HepG2 (cell line): ENCODE measurements around the gene SAP25. TPM values are rescaled to one million over a fixed set of nuclear protein-coding genes. Genes with fewer than 3 reads are reported as not detected.

Source experiments
- AKAP8 ChIP-seq: sonication (generic); formaldehyde crosslinking; IDR thresholded peaks from 2 replicates; pipeline ENCODE4 v1.5.1; 2020; ENCODE audit warnings: mild to moderate bottlenecking, missing genetic modification reagents
- HINFP ChIP-seq: sonication (generic); formaldehyde crosslinking; IDR thresholded peaks from 2 replicates; pipeline ENCODE4 v1.4.0; 2020; ENCODE audit warnings: low read depth, mild to moderate bottlenecking, missing genetic modification reagents
- KMT2B ChIP-seq: IDR thresholded peaks from 2 replicates; pipeline ENCODE4 v1.6.1; 2016; ENCODE audit warnings: missing genetic modification reagents, missing compliant biosample characterization
- MEIS2 ChIP-seq: sonication (generic); formaldehyde crosslinking; IDR thresholded peaks from 2 replicates; pipeline ENCODE4 v1.9.0; 2021; ENCODE audit warnings: mild to moderate bottlenecking, missing genetic modification reagents
- SKI ChIP-seq: fragments of 450-650 bp; IDR thresholded peaks from one replicate; pipeline ENCODE4 v1.6.1; 2018; ENCODE audit warnings: mild to moderate bottlenecking; ENCODE audit not compliant: partially characterized antibody
- SNAPC4 ChIP-seq: sonication (generic); formaldehyde crosslinking; IDR thresholded peaks from 2 replicates; pipeline ENCODE4 v1.4.0; 2020; ENCODE audit warnings: mild to moderate bottlenecking, missing genetic modification reagents
- TFE3 ChIP-seq: IDR thresholded peaks from 2 replicates; pipeline ENCODE4 v1.6.1; 2016
- THAP11 ChIP-seq: IDR thresholded peaks from 2 replicates; pipeline ENCODE4 v1.6.1; 2016; ENCODE audit warnings: missing biosample characterization, missing genetic modification reagents
- ZBTB46 ChIP-seq: sonication (generic); formaldehyde crosslinking; IDR thresholded peaks from 2 replicates; pipeline ENCODE4 v1.4.0; 2020; ENCODE audit warnings: mild to moderate bottlenecking, missing genetic modification reagents, borderline replicate concordance
- ZMYM4 ChIP-seq: sonication (generic); formaldehyde crosslinking; IDR thresholded peaks from 2 replicates; pipeline ENCODE4 v1.8.1; 2023; ENCODE audit warnings: mild to moderate bottlenecking, missing genetic modification reagents
- ZNF160 ChIP-seq: sonication (generic); formaldehyde crosslinking; IDR thresholded peaks from 2 replicates; pipeline ENCODE4 v1.8.0; 2022; ENCODE audit warnings: mild to moderate bottlenecking, inconsistent platforms, missing genetic modification reagents
- ZNF275 ChIP-seq: sonication (generic); formaldehyde crosslinking; IDR thresholded peaks from 2 replicates; pipeline ENCODE4 v1.8.0; 2022; ENCODE audit warnings: missing genetic modification reagents, mild to moderate bottlenecking, inconsistent platforms, borderline replicate concordance
- ZNF333 ChIP-seq: sonication (generic); formaldehyde crosslinking; IDR thresholded peaks from 2 replicates; pipeline ENCODE4 v1.4.0; 2020; ENCODE audit warnings: mild to moderate bottlenecking, missing genetic modification reagents, borderline replicate concordance
- ZNF580 ChIP-seq: IDR thresholded peaks from 2 replicates; pipeline ENCODE4 v1.6.1; 2016; ENCODE audit warnings: low read depth, borderline replicate concordance
- ZNF746 ChIP-seq: sonication (generic); formaldehyde crosslinking; IDR thresholded peaks from 2 replicates; pipeline ENCODE4 v1.8.0; 2022; ENCODE audit warnings: mild to moderate bottlenecking, missing genetic modification reagents
- ZNF883 ChIP-seq: sonication (generic); formaldehyde crosslinking; IDR thresholded peaks from 2 replicates; pipeline ENCODE4 v1.5.1; 2020; ENCODE audit warnings: mild to moderate bottlenecking, missing genetic modification reagents; ENCODE audit errors: not compliant biosample characterization
- ZNF891 ChIP-seq: sonication (generic); formaldehyde crosslinking; IDR thresholded peaks from 2 replicates; pipeline ENCODE4 v1.5.0; 2020; ENCODE audit warnings: mild to moderate bottlenecking, missing genetic modification reagents
- polyA plus RNA-seq, 8 experiments: library from polyadenylated mRNA; depleted of rRNA in 3 of 8; stranded (reverse) in 7 of 8; unstranded in 1 of 8; fragments of >200 nt; fragmentation: Illumina TruSeq in 4 of 8; extraction: Trizol in 4 of 8; gene quantifications; 2 replicates each; pipeline versions ENCODE4 v1.2.1 to v1.2.3, GENCODE V29; 2011 to 2016; ENCODE audit warnings: low read depth in 4 of 8, missing spikeins in 1 of 8, mixed read lengths in 1 of 8; ENCODE audit not compliant: insufficient read depth in 1 of 8
- total RNA-seq, 5 experiments: library from RNA; depleted of rRNA; stranded (reverse); fragments of >200 nt; fragmentation: Illumina TruSeq; extraction: Trizol; gene quantifications; 2 replicates each; pipeline ENCODE4 v1.2.3, GENCODE V29; 2016; ENCODE audit warnings: low read depth in 1 of 5

The SAP25 gene
- total and polyA plus RNA-seq, 2 of the 13 experiments (the other 11 are each of a cell fraction or from before 2014, with no cell fraction given): 0.15 to 0.20 TPM

GRCh38 chr7:100585511-100586265 lies 12.0 kb upstream of the SAP25 start, which contains the start of gene LRCH4 (continued):
- peak; percentile 99 for TF ChIP-seq SNAPC4 (CRISPR knock-in tag)
- no peak for TF ChIP-seq ZNF160 (CRISPR knock-in tag)
- no peak for TF ChIP-seq AKAP8 (CRISPR knock-in tag)
- TF ChIP-seq ZNF746: 0 out of 2 replicates have a peak, but pooled peaks have one; percentile 30
- peak; percentile 71; the same call in 1 of the 2 replicates for TF ChIP-seq MEIS2
- no peak for TF ChIP-seq ZBTB46 (CRISPR knock-in tag)
- 0 out of 2 replicates have a peak, but pooled peaks have one; percentile 72 for TF ChIP-seq ZNF275 (CRISPR knock-in tag)
- 0 out of 2 replicates have a peak, but pooled peaks have one; percentile 16 for TF ChIP-seq ZNF891 (CRISPR knock-in tag)
- TF ChIP-seq HINFP (CRISPR knock-in tag): no peak
- TF ChIP-seq ZNF883 (CRISPR knock-in tag): peak; percentile 67
- TF ChIP-seq SKI: peak; percentile 61
- peak; percentile 34; the same call in 1 of the 2 replicates for TF ChIP-seq TFE3
- peak; percentile 81 for TF ChIP-seq KMT2B (CRISPR knock-in tag)
- peak; percentile 90 for TF ChIP-seq ZMYM4 (CRISPR knock-in tag)
- TF ChIP-seq ZNF580 (CRISPR knock-in tag): peak; percentile 76
- TF ChIP-seq THAP11 (CRISPR knock-in tag): peak; percentile 93
- peak; percentile 77; the same call in 1 of the 2 replicates for TF ChIP-seq ZNF333 (CRISPR knock-in tag)
